IPS-18a (cell line): ENCODE measurements around the gene HEATR3.

Experiments
- H3K27ac ChIP-seq: one replicate; pipeline ENCODE4 v1.5.1; 2013; ENCODE audit warnings: low read length
- H3K27me3 ChIP-seq: one replicate; pipeline ENCODE4 v1.6.1; 2013; ENCODE audit warnings: mild to moderate bottlenecking, low read length; ENCODE audit not compliant: control insufficient read depth, insufficient read depth
- H3K36me3 ChIP-seq: one replicate; pipeline ENCODE4 v1.6.1; 2013; ENCODE audit warnings: low read depth, low read length; ENCODE audit not compliant: control insufficient read depth
- H3K4me1 ChIP-seq: one replicate; pipeline ENCODE4 v1.6.1; 2013; ENCODE audit warnings: low read depth, low read length; ENCODE audit not compliant: control insufficient read depth
- H3K4me3 ChIP-seq: one replicate; pipeline ENCODE4 v1.5.1; 2013; ENCODE audit warnings: low read length
- H3K9ac ChIP-seq: one replicate; pipeline ENCODE4 v1.6.1; 2013; ENCODE audit warnings: mild to moderate bottlenecking, low read length, moderate library complexity
- H3K9me3 ChIP-seq: one replicate; pipeline ENCODE4 v1.6.1; 2013; ENCODE audit warnings: low read depth, low read length; ENCODE audit not compliant: control insufficient read depth

The HEATR3 gene

DNA sequence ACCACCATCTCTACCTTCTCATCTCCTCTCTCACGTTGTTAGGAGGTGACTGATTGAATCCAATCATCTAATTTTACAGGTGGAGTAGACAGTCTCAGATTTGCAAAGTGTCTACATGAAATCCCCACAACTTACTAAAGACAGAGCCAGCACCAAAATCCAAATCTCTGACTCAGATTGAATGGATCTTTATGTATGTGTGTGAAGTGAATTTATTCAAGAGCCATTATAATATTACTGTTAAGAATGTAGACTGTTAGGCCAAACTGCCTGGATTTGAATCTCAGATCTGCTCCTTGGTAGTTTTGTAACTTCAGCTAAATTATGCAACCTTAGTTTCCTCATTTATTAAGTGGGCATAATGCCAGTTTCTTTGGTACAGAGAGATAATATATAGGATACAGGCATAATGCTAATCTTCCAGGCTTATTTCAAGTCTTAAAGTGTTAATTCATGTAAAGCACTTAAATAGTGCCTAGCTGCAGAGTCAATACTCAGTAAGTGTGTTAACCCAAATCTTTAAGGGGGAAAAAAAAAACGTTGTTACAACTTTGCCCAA, 28.0 kb upstream of the HEATR3 start:
- Histone ChIP-seq H3K27ac (no peak overlapping the region), H3K4me1 (peaks cover 5% of the 10 kb centered on the region), H3K27me3 (no peaks in the 10 kb centered on the region)

DNA sequence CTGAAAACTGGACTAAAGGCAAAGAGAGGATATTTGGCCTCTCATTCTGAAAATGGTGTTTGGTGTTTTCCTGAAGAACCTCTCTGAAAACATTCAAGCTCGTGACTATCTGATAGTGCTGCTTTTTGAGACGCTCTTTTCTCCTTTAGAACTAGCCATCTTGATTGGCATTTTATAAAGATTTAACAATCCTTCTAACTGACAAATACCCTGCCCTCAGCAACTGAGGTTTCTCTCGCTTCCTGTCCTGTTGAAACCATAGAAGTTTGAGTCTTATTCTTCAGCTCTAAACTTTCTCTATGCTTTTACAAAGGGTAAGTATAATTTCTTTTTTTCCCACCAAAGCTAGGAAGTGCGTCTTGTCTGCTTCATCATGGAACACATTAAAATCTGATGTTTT, 27.5 kb upstream of the HEATR3 start:
- no peaks in the 10 kb centered on the region for H3K27me3 ChIP-seq
- no peaks in the 10 kb centered on the region for H3K9me3 ChIP-seq
- no peak overlapping the region for H3K9ac ChIP-seq
- peaks cover 20% of the 10 kb centered on the region for H3K36me3 ChIP-seq
- peaks cover 5% of the 10 kb centered on the region for H3K4me1 ChIP-seq
- no peak overlapping the region for H3K27ac ChIP-seq
- H3K4me3 ChIP-seq = no peak overlapping the region

More for the DNA sequence above, 28.0 kb upstream of the HEATR3 start:
- H3K9me3 ChIP-seq = no peaks in the 10 kb centered on the region
- H3K4me3 ChIP-seq = no peak overlapping the region
- H3K36me3 ChIP-seq = peaks cover 20% of the 10 kb centered on the region
- no peak overlapping the region for H3K9ac ChIP-seq

DNA sequence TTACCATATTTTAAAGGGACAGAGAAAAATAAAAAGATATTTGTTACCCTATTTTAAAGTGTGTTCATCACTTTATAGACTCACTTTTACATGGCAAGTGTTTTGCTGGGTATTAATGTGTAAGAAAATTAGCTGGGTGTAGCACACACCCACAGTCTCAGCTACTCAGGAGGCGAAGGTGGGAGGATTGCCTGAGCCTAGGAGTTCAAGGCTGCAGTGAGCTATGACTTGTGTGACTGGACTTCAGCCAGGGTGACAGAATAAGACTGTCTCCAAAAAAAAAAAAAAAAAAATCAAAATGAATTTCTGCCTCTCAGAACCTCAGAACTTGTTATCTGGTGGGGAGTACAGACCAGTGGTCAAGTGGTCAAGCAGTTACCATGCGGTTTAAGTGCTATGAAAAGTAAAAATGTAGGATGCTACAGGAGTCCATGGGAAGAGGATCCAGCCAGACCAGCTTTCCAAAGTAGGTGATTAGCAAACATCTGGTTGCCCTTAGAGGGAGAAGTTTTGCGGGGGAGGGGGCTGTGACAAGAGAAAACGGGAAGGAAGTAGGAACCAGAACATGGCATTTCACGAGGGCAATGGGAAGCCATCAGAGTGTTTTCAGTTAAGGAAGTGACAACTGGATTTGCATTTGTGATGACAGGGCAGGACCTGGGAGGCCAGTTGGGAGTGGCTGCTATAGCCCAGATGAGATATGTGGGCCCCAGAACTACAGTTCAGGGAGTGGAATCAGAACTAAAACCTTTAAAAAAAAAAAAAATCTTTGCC, 26.8 kb upstream of the HEATR3 start:
- Histone ChIP-seq H3K36me3 (peaks cover 20% of the 10 kb centered on the region), H3K9me3 (no peaks in the 10 kb centered on the region), H3K27me3 (no peaks in the 10 kb centered on the region), H3K27ac (no peak overlapping the region), H3K4me3 (no peak overlapping the region), H3K4me1 (peaks cover 5% of the 10 kb centered on the region), H3K9ac (no peak overlapping the region)

DNA sequence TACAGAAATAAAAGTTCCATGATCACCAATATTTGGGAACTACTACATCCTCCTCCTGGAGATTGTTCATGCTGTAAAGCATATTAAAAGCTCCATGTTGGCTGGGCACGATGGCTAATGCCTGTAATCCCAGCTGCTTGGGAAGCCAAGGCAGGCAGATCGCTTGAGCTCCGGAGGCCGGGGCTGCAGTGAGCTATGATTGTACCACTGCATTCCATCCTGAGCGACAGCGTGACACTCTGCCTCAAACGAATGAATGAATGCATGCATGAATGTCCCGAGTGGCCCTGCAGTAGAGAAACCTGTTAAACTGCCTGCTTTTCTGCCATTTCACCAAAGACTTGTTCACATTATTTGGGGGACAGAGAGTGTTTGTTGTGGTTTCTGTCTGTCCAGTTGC, 25.8 kb upstream of the HEATR3 start:
- H3K9me3 ChIP-seq = no peaks in the 10 kb centered on the region
- peaks cover 13% of the 10 kb centered on the region for H3K36me3 ChIP-seq
- H3K4me3 ChIP-seq = no peak overlapping the region
- H3K9ac ChIP-seq = no peak overlapping the region
- no peaks in the 10 kb centered on the region for H3K27me3 ChIP-seq
- no peak overlapping the region for H3K27ac ChIP-seq
- H3K4me1 ChIP-seq = peaks cover 5% of the 10 kb centered on the region

DNA sequence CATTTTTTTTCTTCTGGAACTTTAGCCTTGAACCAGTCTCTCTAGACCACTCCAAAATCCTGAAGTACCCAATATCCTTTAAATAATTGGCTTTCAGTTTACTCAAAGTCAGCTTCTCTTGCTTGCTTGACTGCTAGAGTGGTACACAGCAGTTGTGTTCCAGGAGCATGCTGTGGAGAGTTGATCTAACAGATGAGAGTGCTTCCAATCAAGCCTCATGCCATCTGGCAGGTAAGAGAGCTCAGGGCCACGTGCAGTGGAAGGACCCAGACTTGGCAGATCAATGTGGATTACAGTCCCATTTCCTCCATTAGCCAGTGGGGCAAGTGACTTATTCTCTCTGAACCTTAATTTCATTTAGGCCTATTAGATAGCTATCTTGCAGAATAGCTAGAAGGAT, 25.1 kb upstream of the HEATR3 start:
- Histone ChIP-seq H3K9me3 (no peaks in the 10 kb centered on the region), H3K27me3 (no peaks in the 10 kb centered on the region), H3K27ac (no peak overlapping the region), H3K36me3 (peaks cover 7% of the 10 kb centered on the region), H3K4me1 (peaks cover 5% of the 10 kb centered on the region), H3K4me3 (no peak overlapping the region), H3K9ac (no peak overlapping the region)

DNA sequence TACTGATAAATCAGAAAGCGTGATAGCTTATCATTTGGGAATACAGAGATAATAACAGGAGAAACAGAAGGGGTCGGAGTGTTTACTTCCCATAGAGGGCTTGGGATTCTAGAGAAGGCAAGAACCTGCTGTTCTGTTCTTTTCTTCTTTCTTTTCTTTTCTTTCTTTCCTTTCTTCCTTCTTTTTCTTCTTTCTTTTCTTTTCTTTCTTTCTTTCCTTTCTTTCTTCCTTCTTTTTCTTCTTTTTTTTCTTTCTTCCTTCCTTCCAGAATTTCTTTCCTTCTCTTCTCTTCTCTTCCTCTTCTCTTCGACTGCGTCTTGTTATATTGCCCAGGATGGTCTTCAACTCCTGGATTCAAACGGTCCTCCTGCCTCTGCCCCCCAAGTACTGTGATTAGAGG, 22.4 kb upstream of the HEATR3 start:
- Histone ChIP-seq H3K27me3 (no peaks in the 10 kb centered on the region), H3K4me1 (peaks cover 5% of the 10 kb centered on the region), H3K27ac (no peak overlapping the region), H3K9ac (no peak overlapping the region), H3K36me3 (no peaks in the 10 kb centered on the region), H3K4me3 (no peak overlapping the region), H3K9me3 (no peaks in the 10 kb centered on the region)

DNA sequence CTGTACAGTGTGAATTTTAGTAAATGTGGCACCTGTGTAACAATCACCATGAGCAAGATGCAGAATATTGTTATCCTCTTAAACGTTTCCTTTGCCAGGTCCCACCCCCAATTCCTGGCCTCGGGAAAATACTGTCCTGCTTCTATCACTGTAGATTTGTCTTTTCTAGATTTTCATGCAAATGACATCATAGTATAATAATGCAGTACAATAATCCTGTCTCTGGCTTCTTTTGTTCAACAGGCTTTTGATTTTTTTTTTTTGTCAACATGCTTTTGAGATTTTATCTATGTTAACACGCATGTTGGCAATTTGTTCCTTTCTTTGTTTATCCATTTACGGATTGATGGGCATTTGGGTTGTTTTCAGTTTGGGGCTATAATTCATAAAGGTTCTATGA, 20.4 kb upstream of the HEATR3 start:
- Histone ChIP-seq H3K9ac (no peak overlapping the region), H3K36me3 (no peaks in the 10 kb centered on the region), H3K4me1 (no peaks in the 10 kb centered on the region), H3K9me3 (no peaks in the 10 kb centered on the region), H3K27me3 (no peaks in the 10 kb centered on the region), H3K4me3 (no peak overlapping the region), H3K27ac (no peak overlapping the region)

DNA sequence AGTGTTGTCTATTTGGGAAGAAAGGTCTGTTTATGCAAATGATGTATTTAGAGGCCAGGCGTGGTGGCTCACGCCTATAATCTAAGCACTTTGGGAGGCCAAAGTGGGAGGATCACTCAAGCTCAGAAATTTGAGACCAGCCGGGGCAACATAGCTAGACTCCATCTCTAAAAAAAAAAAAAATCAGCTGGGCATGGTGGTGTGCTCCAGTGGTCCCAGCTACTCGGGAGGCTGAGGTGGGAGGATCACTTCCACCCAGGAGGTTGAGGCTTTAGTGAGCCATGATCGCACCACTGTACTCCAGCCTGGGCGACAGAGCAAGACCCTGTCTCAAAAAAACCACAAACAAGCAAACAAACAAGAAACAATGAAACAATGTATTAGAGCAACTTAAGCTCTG, 18.9 kb upstream of the HEATR3 start:
- H3K4me1 ChIP-seq = no peaks in the 10 kb centered on the region
- H3K9me3 ChIP-seq = no peaks in the 10 kb centered on the region
- H3K27ac ChIP-seq = no peak overlapping the region
- no peaks in the 10 kb centered on the region for H3K27me3 ChIP-seq
- H3K36me3 ChIP-seq = no peaks in the 10 kb centered on the region
- H3K9ac ChIP-seq = no peak overlapping the region
- no peak overlapping the region for H3K4me3 ChIP-seq

DNA sequence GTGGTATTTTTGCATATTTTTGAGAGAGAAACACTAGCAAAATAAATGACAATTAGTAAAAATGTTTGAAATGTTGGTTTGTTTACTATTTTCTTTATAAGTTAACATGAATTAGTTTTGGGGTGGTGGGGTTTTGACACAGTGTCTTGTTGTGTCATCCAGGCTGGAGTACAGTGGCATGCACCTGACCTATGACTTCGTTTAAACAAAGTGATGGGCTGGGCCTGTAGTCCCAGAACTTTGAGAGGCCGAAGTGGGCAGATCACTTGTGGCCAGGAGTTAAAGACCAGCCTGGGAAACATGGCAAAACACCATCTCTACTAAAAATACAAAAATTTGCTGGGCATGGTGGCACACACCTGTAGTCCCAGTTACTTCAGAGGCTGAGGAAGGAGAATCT, 17.9 kb upstream of the HEATR3 start:
- Histone ChIP-seq H3K4me3 (no peak overlapping the region), H3K9me3 (no peaks in the 10 kb centered on the region), H3K27ac (no peak overlapping the region), H3K27me3 (no peaks in the 10 kb centered on the region), H3K9ac (no peak overlapping the region), H3K4me1 (no peaks in the 10 kb centered on the region), H3K36me3 (no peaks in the 10 kb centered on the region)

DNA sequence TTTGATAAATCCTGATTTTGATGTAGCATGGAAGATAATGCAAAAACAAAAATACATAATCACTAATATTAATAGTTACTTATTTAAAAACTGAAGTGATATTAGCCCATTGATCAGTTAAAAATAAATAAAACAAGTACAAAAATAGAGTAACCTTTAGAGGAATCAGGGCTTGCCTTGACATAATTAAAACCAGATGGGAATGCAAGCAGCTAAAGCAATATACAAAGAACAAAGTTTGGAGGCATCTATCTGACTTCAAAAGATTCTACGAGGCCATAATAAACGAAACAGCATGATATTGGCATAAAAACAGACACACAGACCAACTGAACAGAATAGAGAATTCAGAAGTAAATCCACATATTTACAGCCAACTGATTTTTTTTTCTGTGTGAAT, 15.0 kb upstream of the HEATR3 start:
- Histone ChIP-seq H3K4me1 (no peaks in the 10 kb centered on the region), H3K27ac (no peak overlapping the region), H3K27me3 (no peaks in the 10 kb centered on the region)

DNA sequence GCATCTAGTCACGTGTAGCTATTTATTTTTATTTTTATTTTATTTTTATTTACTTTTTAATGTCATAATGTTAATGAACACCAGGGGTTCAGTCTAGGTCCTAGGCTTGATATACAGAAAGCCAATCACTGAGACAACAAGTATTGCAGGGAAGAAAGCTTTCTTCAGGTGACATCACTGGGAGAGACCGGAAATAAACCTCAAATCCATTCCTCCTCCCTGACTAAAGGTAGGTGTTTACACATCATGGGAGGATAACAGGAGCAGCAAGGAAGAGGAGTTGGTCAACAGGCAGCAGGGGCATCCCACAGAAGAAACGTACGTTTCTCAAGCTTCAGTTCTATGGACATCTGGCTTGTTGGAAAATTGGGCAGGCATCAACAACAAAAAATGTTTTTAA, 9.5 kb upstream of the HEATR3 start:
- Histone ChIP-seq H3K4me1 (no peaks in the 10 kb centered on the region), H3K9me3 (peaks cover 2% of the 10 kb centered on the region), H3K4me3 (no peak overlapping the region), H3K36me3 (no peaks in the 10 kb centered on the region), H3K27ac (no peak overlapping the region), H3K27me3 (no peaks in the 10 kb centered on the region), H3K9ac (no peak overlapping the region)

More for the DNA sequence above, 15.0 kb upstream of the HEATR3 start:
- H3K4me3 ChIP-seq = no peak overlapping the region
- H3K36me3 ChIP-seq = no peaks in the 10 kb centered on the region
- H3K9me3 ChIP-seq = no peaks in the 10 kb centered on the region
- no peak overlapping the region for H3K9ac ChIP-seq
